Right lobe of liver (tissue), 4 donors: ENCODE results near the gene DDA1.

Source experiments
- POLR2A ChIP-seq: fragments of 450-650 bp; IDR thresholded peaks from one replicate; pipeline ENCODE4 v1.6.1; 2017; ENCODE audit warnings: antibody characterized with exemption, mild to moderate bottlenecking
- TF ChIP-seq, protein P1 (sequence below), 4 donors: fragments of 200-600 bp in 3 of 4; fragments of 450-650 bp in 1 of 4; IDR thresholded peaks; one replicate each; pipeline versions ENCODE4 v1.5.1 to v1.8.0; 2016 to 2022; ENCODE audit warnings: antibody characterized with exemption in 4 of 4, mild to moderate bottlenecking in 2 of 4
- donor health status: DM: no; HTN: no; CAD: no.
- donor health status: DM: no; HTN: no; CAD: no.
- donor health status: DM: no; HTN: yes; CAD: no.

DNA sequence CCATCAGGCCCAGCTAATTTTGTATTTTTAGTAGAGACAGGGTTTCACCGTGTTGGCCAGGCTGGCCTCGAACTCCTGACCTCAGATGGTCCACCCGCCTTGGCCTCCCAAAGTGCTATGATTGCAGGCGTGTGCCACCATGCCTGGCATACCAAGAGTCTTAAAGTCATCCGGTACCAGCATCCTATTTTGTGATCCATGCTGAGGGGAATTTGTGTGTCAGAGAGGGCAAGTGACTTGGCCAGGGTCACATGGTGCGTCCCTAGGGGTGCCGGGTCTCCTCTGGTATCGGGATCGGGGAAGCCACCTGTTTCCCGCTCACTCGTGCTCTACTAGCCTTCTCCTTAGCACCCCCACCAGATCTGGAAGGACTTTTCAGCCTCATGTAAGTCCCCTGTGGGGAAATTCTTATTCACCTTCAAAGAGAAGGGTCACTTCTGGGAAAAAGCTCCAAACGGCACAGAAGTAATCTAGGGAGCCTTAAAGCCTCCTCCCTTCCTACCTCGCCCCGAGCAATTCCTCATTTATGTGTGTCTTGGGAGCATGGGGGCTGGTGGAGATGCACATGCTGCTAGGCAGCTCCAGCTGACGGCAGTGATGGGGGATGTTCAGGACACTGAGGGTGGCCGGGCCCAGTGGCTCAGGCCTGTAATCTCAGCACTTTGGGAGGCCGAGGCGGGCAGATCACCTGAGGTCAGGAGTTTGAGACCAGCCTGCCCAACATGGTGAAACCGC lies 33.8 kb upstream of the DDA1 start:
- TF ChIP-seq, protein P1, sequence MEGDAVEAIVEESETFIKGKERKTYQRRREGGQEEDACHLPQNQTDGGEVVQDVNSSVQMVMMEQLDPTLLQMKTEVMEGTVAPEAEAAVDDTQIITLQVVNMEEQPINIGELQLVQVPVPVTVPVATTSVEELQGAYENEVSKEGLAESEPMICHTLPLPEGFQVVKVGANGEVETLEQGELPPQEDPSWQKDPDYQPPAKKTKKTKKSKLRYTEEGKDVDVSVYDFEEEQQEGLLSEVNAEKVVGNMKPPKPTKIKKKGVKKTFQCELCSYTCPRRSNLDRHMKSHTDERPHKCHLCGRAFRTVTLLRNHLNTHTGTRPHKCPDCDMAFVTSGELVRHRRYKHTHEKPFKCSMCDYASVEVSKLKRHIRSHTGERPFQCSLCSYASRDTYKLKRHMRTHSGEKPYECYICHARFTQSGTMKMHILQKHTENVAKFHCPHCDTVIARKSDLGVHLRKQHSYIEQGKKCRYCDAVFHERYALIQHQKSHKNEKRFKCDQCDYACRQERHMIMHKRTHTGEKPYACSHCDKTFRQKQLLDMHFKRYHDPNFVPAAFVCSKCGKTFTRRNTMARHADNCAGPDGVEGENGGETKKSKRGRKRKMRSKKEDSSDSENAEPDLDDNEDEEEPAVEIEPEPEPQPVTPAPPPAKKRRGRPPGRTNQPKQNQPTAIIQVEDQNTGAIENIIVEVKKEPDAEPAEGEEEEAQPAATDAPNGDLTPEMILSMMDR (IDR thresholded peaks at IDR 0.05) = no peak
- no peak for TF ChIP-seq POLR2A
